Activated CD4-positive, alpha-beta T cell treated with anti-CD3 and anti-CD28 coated beads for 48 hours (primary cell): ENCODE measurements around the gene CHRNG.

Experiments
- DNase-seq: peaks from one replicate; pipeline ENCODE4 v3.0.0-alpha.2; 2020

CHRNG gene, protein sequence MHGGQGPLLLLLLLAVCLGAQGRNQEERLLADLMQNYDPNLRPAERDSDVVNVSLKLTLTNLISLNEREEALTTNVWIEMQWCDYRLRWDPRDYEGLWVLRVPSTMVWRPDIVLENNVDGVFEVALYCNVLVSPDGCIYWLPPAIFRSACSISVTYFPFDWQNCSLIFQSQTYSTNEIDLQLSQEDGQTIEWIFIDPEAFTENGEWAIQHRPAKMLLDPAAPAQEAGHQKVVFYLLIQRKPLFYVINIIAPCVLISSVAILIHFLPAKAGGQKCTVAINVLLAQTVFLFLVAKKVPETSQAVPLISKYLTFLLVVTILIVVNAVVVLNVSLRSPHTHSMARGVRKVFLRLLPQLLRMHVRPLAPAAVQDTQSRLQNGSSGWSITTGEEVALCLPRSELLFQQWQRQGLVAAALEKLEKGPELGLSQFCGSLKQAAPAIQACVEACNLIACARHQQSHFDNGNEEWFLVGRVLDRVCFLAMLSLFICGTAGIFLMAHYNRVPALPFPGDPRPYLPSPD

GRCh38 chr2:232539298-232540231, at the start of gene CHRNG:
CHRNG (plus strand) TSS chr2:232539692; CDS start chr2:232539748, 56 bp downstream.
- DNase-seq = no peak

DNA sequence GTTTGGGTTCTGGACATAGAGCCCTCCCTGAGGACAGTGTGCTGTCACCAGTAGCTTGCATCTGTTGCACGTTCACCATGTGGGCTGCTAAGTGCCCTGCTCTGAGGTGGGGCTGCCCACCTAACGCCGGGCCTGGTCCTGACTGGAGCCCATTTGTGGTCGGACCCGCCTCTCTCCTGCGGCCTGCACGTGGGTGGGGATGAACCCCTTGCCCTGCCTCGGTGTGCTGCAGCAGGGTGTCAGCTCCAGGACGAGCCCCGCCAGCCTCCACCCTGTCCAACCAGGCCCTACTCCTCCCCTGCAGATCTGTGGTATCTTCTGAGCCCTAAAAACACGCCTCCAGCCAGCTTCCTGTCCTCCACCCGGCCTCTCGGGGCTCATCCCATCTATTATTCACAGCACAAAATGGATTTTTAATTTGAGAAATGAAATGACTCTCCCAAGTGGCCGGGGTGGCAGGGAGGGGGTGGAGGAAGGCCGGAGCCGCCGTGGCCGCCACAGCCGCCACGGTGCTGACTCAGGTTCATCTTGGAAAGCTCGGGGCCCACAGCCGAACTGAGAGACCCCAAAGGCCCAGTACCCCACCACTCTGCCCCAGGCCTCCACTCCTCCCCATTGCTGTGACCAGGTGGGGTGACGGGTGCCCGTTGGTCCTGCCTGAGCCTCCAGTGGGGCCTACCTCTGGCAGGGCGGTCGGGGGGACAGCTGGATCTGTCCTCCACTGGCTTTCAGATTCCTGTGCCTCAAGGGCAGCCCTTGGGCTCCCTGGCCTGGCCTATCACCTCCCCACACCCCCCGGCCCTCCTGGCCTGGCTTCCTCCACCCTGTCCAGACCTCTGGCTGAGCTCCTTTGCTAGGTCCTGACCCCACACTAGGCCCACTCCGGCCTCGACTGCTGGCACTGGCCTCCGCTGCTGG, 49.0 kb upstream of the CHRNG start:
- no peak for DNase-seq

- no peak for DNase-seq
Observed at GRCh38 chr2:232491139-232491780, 48.2 kb upstream of the CHRNG start.

DNA sequence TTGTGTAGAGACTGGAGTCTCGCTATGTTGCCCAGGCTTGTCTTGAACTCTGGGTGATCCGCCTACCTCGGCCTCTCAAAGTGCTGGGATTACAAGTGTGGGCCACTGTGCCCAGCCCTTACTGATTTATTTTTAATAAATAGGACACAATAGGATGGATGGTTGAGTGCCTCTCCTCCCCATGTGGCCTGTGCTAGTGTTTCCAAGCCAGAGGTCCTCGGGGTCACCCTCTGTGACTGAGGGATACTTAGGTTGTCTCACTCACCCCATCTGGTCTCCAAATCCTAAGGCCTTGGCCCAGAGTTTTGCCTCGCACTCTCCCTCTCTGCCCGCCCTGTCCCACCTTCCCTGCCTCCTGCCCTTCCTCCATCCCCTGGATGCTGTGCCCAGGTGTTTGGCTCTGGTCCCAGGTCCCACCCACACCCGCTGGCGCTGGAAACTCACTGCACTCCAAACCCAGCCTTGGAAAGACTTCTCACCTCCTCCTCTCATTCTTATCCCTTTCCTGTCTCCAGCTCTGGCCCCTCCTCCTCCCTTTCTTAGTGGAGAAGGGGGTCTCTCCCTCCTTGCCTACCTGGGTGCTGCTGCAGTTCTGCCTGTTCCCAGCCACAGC, 47.1 kb upstream of the CHRNG start:
- no peak for DNase-seq

DNA sequence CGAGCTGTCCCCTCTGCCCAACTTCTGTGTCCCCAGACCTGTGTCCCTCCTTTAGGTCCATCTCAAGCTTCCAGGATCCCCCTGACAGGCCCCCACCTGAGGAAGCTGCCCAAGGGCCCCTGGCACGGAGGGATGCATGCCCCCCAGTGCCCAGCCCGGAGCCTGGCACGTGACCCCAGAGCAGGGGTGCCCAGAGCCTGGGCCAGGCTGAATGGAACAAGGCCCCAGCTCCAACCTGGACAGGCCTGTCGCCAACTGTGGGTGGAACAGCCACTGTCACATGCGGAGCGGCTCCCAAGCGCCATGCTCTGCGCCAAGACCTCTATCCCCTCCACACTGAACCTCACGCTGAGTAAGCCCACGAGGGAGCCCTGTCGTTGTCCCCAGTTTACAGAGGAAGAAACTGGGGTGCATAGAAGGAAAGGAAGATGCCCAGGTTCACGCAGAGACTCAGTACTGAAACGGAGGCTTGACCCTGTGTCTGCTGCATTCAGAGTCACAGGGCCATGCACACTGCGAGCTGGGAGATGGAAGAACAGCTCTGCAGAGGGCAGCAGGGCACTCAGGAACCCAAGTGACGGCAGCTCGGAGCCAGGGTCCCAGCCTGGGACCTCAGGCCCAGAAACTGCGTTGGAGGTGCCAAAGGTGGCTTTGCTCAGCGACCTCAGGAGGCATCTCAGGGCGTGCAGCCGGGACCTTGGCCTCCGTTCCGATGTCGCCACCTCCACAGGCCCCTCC, 46.4 kb upstream of the CHRNG start:
- DNase-seq = no peak

- no peak for DNase-seq
Observed at GRCh38 chr2:232493701-232494474, 45.6 kb upstream of the CHRNG start.

- no peak for DNase-seq
Observed at GRCh38 chr2:232494542-232494941, 45.0 kb upstream of the CHRNG start.

DNA sequence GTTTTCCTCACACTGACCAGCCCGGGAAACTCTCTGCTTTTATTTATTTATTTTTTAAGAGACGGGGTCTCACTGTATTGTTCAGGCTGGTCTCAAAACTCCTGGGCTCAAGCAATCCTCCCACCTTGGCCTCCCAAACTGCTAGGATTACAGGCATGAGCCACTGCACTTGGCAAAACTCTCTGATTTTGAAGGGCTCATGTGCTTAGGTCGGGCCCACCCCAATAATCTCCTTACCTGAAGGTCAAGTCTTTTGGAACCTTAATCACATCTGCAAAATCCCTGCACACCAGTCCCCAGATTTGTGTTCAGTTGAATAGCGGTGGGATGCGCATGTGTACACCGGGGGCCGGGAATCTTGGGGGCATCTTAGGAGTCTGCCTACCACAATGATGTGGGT, 44.2 kb upstream of the CHRNG start:
- DNase-seq = no peak

- no peak for DNase-seq
Observed at GRCh38 chr2:232496501-232497270, 42.8 kb upstream of the CHRNG start.

DNA sequence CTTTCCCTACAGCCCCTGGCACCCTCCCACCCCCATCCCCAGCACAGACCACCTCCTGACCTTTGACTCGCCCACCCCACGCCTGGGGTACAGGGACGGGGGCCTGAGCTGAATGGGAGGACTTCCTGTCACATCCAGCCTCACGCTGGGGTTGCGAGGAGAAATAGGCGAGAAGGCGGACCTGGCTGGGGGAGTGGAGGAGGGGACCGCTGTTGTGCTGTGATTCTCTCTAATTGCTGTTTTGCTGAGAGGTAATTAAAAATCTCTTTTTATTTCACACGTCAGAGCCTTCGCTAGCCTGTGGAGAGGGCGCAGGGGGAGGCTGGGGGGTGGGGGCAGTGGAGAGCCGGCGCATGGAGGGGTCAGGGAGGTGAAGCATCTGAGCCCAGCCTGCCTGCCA, 42.1 kb upstream of the CHRNG start:
- DNase-seq = no peak

GRCh38 chr2:232498452-232498851, 41.0 kb upstream of the CHRNG start:
- DNase-seq = no peak

DNA sequence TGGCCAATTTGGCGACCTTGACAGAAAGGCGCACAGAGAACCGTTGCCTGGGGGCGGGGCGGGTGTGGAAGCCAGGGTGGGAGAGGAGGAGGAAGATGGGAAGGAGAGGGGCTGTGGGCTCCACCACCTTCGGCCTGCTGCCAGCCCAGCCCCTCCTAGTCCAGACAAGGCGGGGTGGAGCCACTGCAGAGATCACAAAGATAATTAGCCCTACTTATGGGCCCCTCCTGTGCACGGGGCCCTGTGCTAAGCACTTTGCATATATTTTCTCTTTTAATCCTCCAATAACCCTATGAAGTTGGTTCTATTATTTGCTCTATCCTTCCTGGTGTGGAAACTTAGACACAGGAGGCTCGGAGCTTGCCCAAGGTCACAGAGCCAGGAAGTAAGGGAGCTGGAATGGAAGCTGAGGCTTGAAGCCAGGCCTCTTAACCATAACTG, 38.1 kb upstream of the CHRNG start:
- no peak for DNase-seq

DNA sequence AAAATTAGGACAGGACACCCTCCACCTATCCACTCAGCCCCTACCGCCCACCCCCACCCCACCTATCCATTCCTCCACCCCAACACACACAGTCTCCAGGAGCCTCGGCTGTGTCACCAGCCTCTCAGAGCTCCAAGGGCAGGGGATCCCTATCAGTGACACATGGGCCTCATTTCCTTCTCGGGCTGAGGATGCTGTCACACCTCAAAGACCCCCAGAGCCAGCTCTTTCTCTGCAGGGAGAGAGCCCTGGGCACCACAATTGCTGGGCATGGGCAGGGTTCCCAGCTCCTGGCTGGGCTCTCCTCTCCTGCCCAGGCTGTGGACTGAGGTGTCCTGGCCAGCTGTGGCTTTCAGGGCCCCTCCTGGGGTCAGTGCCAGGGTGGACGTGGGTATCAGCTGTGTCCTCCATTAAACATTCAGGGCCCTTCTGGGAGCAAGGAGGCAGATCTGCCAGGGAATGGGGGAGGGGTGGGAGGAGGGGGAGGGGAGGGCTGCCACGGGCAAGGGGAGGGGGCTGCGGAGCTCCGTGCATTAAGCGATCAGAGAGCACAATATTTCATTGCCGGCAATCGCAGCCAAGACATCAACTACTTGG, 37.6 kb upstream of the CHRNG start:
- no peak for DNase-seq

GRCh38 chr2:232502511-232502910, 37.0 kb upstream of the CHRNG start:
- no peak for DNase-seq

- DNase-seq = peak; percentile 42
Observed at GRCh38 chr2:232502911-232503808, 36.3 kb upstream of the CHRNG start.

GRCh38 chr2:232503809-232504323, 35.6 kb upstream of the CHRNG start:
- DNase-seq = no peak

GRCh38 chr2:232504438-232504837, 35.1 kb upstream of the CHRNG start:
- no peak for DNase-seq
